Left renal cortex interstitium (tissue), 4 donors: ENCODE measurements around the gene RHD. TPM values are rescaled to one million over a fixed set of nuclear protein-coding genes. Genes with fewer than 3 reads are reported as not detected.
"Not testable (repeated sequence)": the region's sequence is repeated elsewhere in the genome, so short reads cannot be mapped to it uniquely, and the experiment has no call there.

Experiments used
- DNase-seq, 4 donors: peaks; one replicate each; pipeline ENCODE4 v3.0.0-alpha.2; 2013; ENCODE audit warnings: low read depth in 4 of 4, low spot score in 2 of 4, missing footprints in 1 of 4
- polyA plus RNA-seq, 4 donors: library from polyadenylated mRNA; unstranded; fragments of 120-200 nt; gene quantifications; one replicate each; pipeline ENCODE4 v1.2.1, GENCODE V29; 2013; ENCODE audit not compliant: insufficient read length in 4 of 4

The RHD gene
- polyA plus RNA-seq, 4 donors, result 0.30 to 2.9 (median 1.9) TPM

DNA sequence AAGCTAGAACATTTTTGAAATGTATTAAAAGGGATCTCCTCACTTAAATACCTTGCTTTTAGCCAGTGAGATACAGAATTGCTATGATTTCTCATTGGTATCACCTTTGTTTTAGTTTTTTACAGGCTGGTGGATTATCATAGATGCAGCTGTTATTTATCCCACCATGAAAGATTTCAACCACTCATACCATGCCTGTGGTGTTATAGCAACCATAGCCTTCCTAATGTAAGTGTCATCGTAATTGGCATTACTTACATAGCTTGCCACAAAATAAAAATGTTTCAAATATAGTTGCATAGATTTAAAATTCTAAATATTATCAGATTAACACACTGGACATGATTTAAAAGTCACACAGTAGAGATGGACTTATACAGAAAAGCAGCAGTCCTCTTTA, 70.5 kb downstream of the RHD start:
- no peak for DNase-seq

DNA sequence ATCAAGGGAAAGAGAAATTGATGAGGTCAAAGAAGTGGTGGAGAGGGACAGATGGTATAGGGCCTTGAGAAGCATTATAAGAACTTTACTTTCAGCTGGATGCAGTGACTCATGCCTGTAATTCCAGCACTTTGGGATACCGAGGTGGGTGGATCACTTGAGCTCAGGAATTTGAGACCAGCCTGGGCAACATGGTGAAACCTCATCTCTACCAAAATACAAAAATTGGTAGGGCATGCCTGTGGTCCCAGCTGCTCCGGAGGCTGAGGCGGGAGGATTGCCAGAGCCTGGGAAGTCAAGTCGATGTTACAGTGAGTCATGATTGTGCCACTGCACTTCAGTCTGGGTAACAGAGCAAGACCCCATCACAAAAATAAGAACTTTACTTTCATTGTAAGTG, 71.6 kb downstream of the RHD start:
- no peak for DNase-seq

DNA sequence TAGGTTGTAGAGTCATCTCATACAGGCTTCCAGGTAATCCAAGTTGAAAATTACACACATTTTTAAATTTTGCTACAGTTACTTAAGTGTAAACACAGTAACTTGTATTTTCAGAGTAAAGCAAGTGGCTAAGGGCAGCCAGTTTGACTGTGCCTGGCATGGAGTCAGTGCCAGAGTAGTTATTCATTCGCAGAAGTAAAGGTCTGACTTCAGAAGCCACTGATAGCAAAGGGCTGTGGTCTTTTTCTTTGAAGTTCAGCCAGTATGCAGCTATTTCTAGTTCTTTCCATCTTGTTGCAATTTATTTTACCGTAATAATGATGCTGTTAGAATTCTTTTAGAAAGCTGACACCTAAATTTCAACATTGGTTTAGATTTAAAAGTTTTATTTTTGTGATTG, 75.2 kb downstream of the RHD start:
- DNase-seq, result no peak

DNA sequence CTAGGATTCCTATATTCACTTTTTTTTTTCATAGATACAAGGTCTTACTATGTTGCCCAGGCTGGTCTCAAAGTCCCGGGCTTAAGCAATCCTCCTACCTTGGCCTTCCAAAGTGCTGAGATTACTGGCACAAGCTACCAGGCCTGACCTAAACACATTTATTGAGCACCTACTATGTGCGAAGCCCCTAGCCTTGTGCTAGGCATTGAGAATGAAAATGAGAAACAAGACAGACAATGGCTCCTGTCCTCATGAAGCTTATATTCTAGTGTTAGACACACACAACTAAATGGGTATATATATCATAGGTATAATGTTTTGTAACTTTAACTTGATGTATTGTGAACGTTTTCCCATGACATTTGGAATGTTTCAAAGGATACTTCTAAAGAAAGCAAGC, 77.3 kb downstream of the RHD start:
- DNase-seq, result no peak

DNA sequence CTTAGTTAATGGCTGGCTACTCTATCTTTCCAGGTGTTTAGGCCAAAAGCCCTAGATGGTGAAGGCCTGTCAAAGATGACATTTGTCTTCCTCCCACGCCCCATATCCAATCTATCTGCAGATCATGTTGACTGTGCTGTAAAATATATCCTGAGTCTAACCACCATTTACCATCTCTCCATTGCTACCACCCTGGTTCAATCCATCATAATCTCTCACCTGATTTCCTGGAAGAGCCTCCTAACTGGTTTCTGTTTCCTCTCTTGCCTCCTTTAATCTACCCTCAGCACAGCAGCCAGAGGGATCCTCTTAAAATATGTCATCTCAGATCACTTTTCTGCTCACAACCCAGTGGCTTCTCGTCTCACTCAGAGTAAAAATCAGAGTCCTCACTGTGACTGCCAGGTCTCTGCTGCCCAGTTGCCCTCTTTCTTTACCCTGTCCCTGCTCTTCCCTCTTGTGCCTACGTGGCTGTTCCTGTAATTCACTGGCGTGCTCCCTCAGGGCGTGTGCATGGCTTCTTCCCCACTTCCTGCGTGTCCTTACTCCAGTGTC, 83.6 kb downstream of the RHD start:
- DNase-seq, result no peak

DNA sequence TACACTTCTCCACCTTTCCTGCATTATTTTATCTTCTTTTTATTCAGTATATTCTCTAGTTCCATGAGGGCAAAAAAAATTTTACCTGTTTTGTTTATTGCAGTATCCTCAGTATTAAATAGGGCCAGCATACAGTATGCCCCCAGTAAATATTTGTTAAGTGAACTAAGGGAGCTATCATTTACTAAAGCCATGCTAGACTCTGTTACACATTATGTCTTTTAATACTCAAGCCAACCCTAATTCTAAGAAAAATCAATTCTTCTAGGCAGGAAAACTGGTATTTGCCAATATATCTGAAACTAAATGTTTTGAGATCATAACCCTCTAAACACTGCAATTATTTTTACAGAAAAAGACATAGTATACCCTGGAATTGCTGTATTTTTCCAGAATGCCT, 84.1 kb downstream of the RHD start:
- no peak for DNase-seq

DNA sequence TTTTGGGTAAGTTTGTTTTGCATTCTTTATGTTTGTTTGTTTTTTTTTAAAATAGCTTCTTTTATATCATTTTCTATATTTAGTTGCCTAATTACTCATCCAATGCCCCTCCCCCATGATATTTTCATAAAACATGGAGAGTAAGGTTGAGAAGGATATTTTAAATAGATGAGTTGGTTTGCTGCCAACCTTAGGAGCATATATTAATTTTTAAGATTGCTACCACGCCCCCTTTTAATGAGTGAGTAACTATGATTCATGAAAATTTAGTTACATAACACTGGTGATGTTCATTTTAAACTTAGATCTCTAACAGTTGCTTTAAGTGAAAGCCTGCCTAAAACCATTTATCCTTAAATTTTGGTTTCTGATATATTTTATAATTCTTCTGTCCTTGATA, 84.5 kb downstream of the RHD start:
- DNase-seq, result no peak

DNA sequence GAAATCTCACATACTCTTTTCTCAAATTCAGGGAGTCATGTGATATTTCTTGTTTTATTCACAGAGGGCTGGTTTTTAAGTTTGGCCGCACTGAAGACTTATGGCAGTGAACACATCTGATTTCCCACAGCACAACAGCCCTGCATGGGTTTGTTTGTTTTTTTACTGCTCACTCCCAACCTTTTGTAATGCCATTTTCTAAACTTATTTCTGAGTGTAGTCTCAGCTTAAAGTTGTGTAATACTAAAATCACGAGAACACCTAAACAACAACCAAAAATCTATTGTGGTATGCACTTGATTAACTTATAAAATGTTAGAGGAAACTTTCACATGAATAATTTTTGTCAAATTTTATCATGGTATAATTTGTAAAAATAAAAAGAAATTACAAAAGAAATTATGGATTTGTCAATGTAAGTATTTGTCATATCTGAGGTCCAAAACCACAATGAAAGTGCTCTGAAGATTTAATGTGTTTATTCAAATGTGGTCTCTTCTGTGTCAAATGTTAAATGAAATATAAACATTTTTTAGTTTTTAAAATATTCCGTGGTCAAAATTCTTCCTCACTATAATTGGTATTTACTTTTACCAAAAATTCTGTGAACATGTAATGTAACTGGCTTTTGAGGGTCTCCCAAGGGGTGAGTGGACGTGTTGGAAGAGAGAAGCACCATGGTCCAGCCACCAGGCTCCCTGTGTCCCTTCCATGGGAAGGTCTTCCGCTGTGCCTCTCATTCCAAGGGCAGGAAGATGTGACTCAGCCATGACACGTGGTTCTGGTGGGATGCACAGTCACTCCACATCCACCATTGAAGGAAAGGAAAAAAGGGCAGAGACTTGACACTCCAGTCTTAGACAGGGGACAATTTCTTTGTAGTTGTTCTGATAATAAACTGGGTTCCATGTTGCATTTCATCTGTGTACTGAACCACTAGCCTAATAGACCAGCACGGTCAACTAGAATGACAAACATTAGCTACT, 88.6 kb downstream of the RHD start:
- DNase-seq, result no peak

DNA sequence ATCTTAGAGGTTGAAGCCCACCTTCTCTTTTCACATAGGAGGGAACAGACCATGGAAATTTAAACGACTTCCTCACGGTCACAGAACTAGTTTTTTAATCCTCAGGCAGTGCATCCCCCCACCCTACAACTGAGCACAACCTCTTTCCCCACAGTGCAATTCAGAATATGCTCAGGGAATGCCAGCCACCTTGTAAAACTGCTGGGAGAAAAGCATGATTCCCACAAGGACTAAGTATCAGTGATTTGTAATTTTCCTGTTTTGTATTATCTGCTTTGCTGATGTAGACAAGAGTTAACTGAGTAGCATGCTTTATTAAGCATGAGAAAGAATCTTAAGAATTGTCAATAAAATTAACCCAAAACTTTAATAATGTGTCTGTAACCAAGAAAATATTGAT, 89.6 kb downstream of the RHD start:
- peak in 1 of 4 donors; percentile 1 for DNase-seq

DNA sequence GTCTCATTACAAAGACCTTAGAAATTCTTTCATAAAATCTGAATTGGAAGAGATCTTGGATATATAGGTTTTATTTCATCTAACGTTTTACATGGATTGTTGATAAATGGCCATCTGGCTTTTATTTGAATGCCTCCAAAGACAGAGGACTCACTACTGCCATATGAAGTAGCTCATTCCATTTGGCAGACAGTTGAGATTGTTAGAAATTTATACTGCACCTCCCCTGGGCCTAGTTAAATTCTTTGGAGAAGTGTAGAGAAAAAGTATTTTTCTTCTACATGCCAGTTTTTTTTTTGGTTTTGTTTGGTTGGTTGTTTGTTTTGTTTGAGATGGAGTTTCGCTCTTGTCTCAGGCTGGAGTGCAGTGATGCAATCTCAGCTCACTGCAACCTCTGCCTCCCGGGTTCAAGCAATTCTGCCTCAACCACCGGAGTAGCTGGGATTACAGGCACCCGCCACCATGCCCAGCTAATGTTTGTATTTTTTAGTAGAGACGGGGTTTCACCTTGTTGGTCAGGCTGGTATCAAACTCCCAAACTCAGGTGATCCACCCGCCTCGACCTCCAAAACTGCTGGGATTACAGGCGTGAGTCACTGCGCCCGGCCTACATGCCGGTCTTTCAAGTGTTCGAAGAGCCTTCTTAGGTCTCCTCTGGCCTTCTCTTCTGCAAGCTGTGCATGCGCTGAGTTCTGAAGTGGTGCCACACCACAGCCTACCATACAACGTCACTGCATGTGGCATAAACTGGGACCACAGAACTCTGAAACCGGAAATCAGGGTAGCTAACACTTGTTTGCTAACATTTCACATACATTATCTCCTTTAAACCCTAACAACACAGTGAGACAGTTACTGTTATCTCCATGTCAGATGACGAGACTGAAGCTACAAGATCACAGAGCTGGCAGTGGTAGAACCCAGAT, 90.6 kb downstream of the RHD start:
- DNase-seq, result not testable (repeated sequence)

DNA sequence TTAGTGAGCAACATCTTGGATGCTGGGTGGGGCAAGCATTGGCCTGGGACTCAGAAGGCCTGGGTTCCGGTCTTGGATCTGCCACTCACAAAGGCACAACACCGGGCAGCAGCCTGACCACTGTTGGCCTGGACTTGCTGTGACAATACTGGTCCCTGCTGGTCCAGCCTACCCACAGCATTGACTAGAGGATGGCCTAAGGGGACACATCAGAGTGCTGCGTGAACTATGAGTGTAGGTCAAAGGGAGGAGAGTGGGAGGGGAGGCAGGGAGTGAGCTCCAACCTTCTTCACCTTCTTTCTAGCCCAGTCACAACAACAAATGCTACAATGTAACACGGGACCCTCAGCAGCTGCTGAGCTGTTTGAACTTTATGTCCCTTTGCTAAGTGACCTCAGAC, 96.9 kb downstream of the RHD start:
- DNase-seq, result no peak

DNA sequence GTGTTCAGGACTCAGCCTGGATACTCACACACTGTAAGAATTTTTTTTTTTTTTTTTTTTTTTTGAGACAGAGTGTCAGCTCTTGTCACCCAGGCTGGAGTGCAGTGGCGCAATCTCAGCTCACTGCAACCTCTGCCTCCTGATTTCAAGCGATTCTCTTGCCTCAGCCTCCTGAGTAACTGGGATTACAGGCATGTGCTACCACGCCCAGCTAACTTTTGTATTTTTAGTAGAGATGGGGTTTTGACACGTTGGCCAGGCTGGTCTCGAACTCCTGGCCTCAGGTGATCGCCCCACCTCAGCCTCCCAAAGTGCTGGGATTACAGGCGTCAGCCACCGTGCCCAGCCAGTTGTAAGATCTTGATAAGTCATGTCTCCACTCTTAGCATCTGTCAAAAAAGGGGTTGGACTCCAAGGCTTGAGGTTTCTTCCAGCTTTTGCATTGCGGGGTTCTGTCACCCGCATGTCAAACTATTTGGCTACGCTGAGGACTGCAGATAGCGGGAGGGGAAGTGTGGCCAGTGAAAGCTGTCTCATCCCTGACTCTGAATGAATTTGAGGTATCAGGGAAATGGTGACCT, 97.5 kb downstream of the RHD start:
- DNase-seq, result not testable (repeated sequence)

DNA sequence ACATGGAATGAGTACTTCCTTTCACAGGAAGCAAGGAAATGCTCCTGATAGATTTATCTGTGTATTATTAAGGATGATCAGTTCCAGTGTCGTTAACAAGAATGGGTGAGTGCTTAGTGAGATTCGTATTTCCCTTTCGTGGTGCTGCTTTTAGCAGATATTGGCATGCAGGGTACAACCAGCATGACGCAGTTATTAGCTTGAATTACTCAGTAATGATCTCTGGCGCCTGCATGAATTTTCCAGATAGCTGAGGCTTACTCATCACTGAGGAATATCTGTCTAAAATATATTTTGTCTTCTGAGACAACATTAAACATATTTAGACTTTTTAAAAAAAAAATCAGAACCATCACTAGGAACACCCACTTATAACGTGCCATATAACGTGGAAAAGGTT, 99.4 kb downstream of the RHD start:
- DNase-seq, result not testable (repeated sequence)

DNA sequence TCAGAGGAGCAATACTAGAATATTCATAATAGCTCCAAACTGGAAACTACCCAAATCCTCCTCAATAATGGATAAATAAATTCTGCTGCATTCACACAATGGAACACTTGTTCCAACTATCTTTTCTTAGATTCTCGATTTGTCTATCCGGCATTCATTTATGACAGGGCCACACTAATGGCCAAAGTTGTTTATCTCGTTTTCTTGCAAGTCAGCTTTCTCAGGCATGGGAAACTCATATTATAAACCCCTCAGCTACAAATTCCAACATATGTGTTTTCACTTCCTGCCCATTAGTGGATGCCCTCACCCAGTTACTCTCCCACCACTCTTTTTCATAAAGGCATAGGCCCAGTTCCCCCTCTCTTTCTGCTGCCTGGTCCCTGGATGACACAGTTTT, 106.1 kb downstream of the RHD start:
- not testable (repeated sequence) for DNase-seq

Other genes with a start within 250 kb of the RHD start
- 100 to 1,000 TPM in 2 of 4 donors, 10 to 100 TPM in 2; 92.8 to 122 (median 107) TPM for gene SYF2, start 40.0 kb upstream of the RHD start, polyA plus RNA-seq
- 100 to 1,000 TPM in 3 of 4 donors, 10 to 100 TPM in 1; 85.7 to 276 (median 175) TPM for gene RSRP1, start 25.1 kb upstream of the RHD start, polyA plus RNA-seq
- gene TMEM50A, start 65.8 kb downstream of the RHD start, polyA plus RNA-seq, result 100 to 1,000 TPM; 101 to 136 (median 121) TPM
- gene RHCE, start 148.3 kb downstream of the RHD start, polyA plus RNA-seq, result 1 to 10 TPM in 1 of 4 donors, under 1 TPM in 3; 0.56 to 1.9 (median 0.86) TPM
- gene MACO1, start 158.4 kb downstream of the RHD start, polyA plus RNA-seq, result 10 to 100 TPM; 25.9 to 27.2 (median 26.7) TPM